ENCODE results near the gene IFITM1.

Gene IFITM1

DNA sequence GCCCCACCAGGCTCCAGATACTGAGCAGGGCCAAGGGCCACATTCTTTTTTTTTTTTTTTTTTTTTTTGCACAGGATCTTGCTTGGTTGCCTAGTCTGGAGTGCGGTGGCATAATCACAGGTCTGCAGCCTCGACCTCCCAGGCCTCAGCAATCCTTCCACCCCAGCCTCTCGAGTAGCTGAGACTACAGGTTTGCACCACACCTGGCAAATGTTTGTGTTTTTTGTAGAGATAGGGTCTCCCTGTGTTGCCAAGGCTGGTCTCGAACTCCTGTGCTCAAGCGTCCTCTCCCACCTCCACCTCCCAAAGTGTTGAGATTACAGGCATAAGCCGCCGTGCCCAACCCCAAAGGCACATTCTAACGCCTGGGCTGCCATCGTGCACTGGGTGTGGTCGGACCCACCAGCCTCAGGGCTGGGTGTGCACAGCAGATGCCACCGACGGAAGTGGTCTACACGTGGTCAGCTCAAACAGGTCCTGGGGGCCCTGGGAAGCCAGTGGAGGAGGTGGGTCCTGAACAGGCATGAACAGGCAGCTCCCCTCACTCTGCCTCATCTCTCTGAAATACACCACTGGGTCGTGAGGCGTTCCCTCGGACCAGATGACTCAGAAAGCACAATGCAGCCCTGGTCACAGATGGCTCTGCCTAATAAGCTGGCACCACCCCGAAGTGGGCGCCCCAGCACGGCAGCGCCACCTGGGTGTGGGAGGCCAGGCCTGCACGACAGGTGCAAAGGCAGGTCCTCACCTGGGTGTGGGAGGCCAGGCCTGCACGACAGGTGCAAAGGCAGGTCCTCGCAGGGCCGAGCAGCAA is 50.3 kb downstream of the IFITM1 start:
- H3K9me3 ChIP-seq (ENCODE audit: low read length) = peaks cover 7% of the 10 kb centered on the region
- no peak overlapping the region for H2AFZ ChIP-seq (ENCODE audit: low read depth, low read length)
- peaks cover 9% of the 10 kb centered on the region for H3K4me1 ChIP-seq (ENCODE audit: insufficient read depth, low read length)
- H3K4me3 ChIP-seq (ENCODE audit: low read length) = no peak overlapping the region
- H3K36me3 ChIP-seq (ENCODE audit: insufficient read depth, low read length) = no peaks in the 10 kb centered on the region
- no peaks in the 10 kb centered on the region for H3K27me3 ChIP-seq (ENCODE audit: insufficient read depth, low read length)

Data from neuron (in vitro differentiated cells).